Activated CD8-positive, alpha-beta memory T cell treated with anti-CD3 and anti-CD28 coated beads for 24 hours (primary cell): ENCODE data around the gene RHO.

Source experiments
- DNase-seq: peaks from one replicate; pipeline ENCODE4 v3.0.0-alpha.2; 2020

RHO gene

GRCh38 chr3:129584631-129585030 is 56.2 kb downstream of the RHO start:
- DNase-seq = no peak
